B cell (primary cell): ENCODE measurements around the gene PEX14. TPM values are rescaled to one million over a fixed set of nuclear protein-coding genes. Genes with fewer than 3 reads are reported as not detected.

Experiments used
- ATAC-seq: fragments of 200-7000 bp; cut with Tn5 transposase; one replicate; pipeline ENCODE4 v1.10.0; 2021; ENCODE audit warnings: low read depth, mild to moderate bottlenecking, moderate number of reproducible peaks, moderate library complexity
- CTCF ChIA-PET: fragments of 350-600 bp; sonication (Branson Sonifier 250); formaldehyde crosslinking; loops from one replicate; lab custom pipeline; 2021; ENCODE audit warnings: antibody characterized with exemption, inconsistent platforms; lab: Charles Lee
- POLR2A ChIA-PET: fragments of 350-600 bp; sonication (Branson Sonifier 250); formaldehyde crosslinking; loops from one replicate; lab custom pipeline; 2021; ENCODE audit warnings: antibody characterized with exemption; lab: Charles Lee
- DNase-seq: peaks from one replicate; pipeline ENCODE4 v3.0.0; 2013
- H2AFZ ChIP-seq: 2 replicates; pipeline ENCODE4 v1.6.1; 2012; ENCODE audit warnings: mild to moderate bottlenecking, low read depth, low read length; ENCODE audit not compliant: insufficient read depth, poor library complexity, severe bottlenecking
- H3K27ac ChIP-seq, 2 donors: 1 replicate in 1 of 2; 2 replicates in 1 of 2; pipeline ENCODE4 v1.5.1; 2012 to 2013; ENCODE audit warnings: low read length in 2 of 2, mild to moderate bottlenecking in 2 of 2, moderate library complexity in 1 of 2
- H3K27me3 ChIP-seq, 4 experiments: fragments of 200-600 bp in 1 of 4; sonication (generic) in 1 of 4; replicated peaks in 1 of 4; 1 replicate in 2 of 4; 2 replicates in 2 of 4; pipeline versions ENCODE4 v1.6.1 to v1.7.0; 2013 to 2016; ENCODE audit warnings: low read length in 3 of 4, mild to moderate bottlenecking in 2 of 4, mixed read lengths in 1 of 4, moderate library complexity in 1 of 4; ENCODE audit not compliant: insufficient read depth in 4 of 4, control insufficient read depth in 3 of 4; ENCODE audit errors: control extremely low read depth in 1 of 4
- H3K36me3 ChIP-seq, 2 experiments: replicated peaks in 1 of 2; 1 replicate in 1 of 2; 2 replicates in 1 of 2; pipeline versions ENCODE4 v1.6.1 to v1.7.1; 2013; ENCODE audit warnings: low read length in 1 of 2; ENCODE audit not compliant: insufficient read depth in 2 of 2, control insufficient read depth in 1 of 2; ENCODE audit errors: control extremely low read depth in 1 of 2, extremely low read depth in 1 of 2
- H3K4me1 ChIP-seq, 2 donors: fragments of 200-600 bp in 1 of 2; sonication (generic) in 1 of 2; 1 replicate in 1 of 2; 2 replicates in 1 of 2; pipeline versions ENCODE4 v1.5.1 to v1.6.1; 2013 to 2017; ENCODE audit warnings: low read length in 2 of 2; ENCODE audit not compliant: control insufficient read depth in 2 of 2, insufficient read depth in 2 of 2
- H3K4me2 ChIP-seq: replicated peaks from 2 replicates; pipeline ENCODE3; 2012; ENCODE audit warnings: mild to moderate bottlenecking, low read depth, low read length; ENCODE audit not compliant: poor library complexity, severe bottlenecking
- H3K4me3 ChIP-seq, 5 experiments: fragments of 200-600 bp in 1 of 5; sonication (generic) in 1 of 5; 1 replicate in 3 of 5; 2 replicates in 2 of 5; pipeline versions ENCODE4 v1.5.1 to v1.7.0; 2011 to 2016; ENCODE audit warnings: low read length in 4 of 5, mild to moderate bottlenecking in 4 of 5, low read depth in 2 of 5, control low read depth in 1 of 5, moderate library complexity in 1 of 5; ENCODE audit not compliant: insufficient read depth in 1 of 5; ENCODE audit errors: control extremely low read depth in 1 of 5, extremely low read depth in 1 of 5
- H3K79me2 ChIP-seq: fragments of 200-600 bp; sonication (generic); one replicate; pipeline ENCODE4 v1.6.0; 2016; ENCODE audit warnings: low read length; ENCODE audit not compliant: control insufficient read depth, insufficient read depth
- H3K9ac ChIP-seq: fragments of 200-600 bp; sonication (generic); 2 replicates; pipeline ENCODE4 v1.6.1; 2017; ENCODE audit warnings: mild to moderate bottlenecking, low read length, moderate library complexity
- H3K9me3 ChIP-seq, 3 donors: one replicate each; pipeline versions ENCODE4 v1.6.1 to v1.7.1; 2013; ENCODE audit warnings: low read length in 2 of 3; ENCODE audit not compliant: control insufficient read depth in 2 of 3, insufficient read depth in 1 of 3; ENCODE audit errors: control extremely low read depth in 1 of 3
- H4K20me1 ChIP-seq: 2 replicates; pipeline ENCODE4 v1.6.0; 2012; ENCODE audit warnings: mild to moderate bottlenecking, low read length; ENCODE audit not compliant: insufficient read depth, control insufficient read depth, poor library complexity, severe bottlenecking
- H3K27ac Mint-ChIP-seq: one replicate; pipeline ENCODE4 v1.8.0; 2021; ENCODE audit warnings: mixed read lengths
- H3K27me3 Mint-ChIP-seq: one replicate; pipeline ENCODE4 v1.8.0; 2021; ENCODE audit warnings: mixed read lengths
- H3K4me1 Mint-ChIP-seq: one replicate; pipeline ENCODE4 v1.8.0; 2021; ENCODE audit warnings: mixed read lengths
- H3K4me3 Mint-ChIP-seq: one replicate; pipeline ENCODE4 v1.8.0; 2021; ENCODE audit warnings: mixed read lengths
- H3K9me3 Mint-ChIP-seq: one replicate; pipeline ENCODE4 v1.8.0; 2022; ENCODE audit warnings: mixed read lengths; ENCODE audit not compliant: insufficient read depth
- CTCF ChIP-seq: fragments of 200-600 bp; IDR thresholded peaks from one replicate; pipeline ENCODE4 v1.8.0; 2022; ENCODE audit warnings: antibody characterized with exemption, mild to moderate bottlenecking
- EZH2 ChIP-seq: IDR thresholded peaks from 2 replicates; pipeline ENCODE4 v1.6.1; 2012; ENCODE audit warnings: borderline replicate concordance, low read depth, mild to moderate bottlenecking, moderate library complexity, low read length; ENCODE audit not compliant: insufficient read depth, poor library complexity, severe bottlenecking
- WGBS: methylation state at CpG from one replicate; pipeline ENCODE4 v1.1.5; 2013; ENCODE audit warnings: missing lambda C conversion rate; ENCODE audit not compliant: insufficient coverage; 5-methylcytosine and 5-hydroxymethylcytosine counted together
- intact Hi-C: fragments of 100-400 bp; cut with micrococcal nuclease; formaldehyde crosslinking; loops from one replicate; pipeline ENCODE4 v1.10.0; 2022
- polyA plus RNA-seq: library from polyadenylated mRNA; depleted of rRNA; stranded (reverse); fragments of >200 nt; gene quantifications from 2 replicates; pipeline ENCODE4 v1.2.3, GENCODE V29; 2012
- total RNA-seq, 2 donors: library from RNA; stranded (reverse); fragments of 120-200 nt in 1 of 2; gene quantifications; 1 replicate in 1 of 2; 2 replicates in 1 of 2; pipeline versions ENCODE4 v1.2.3 to v1.2.4, GENCODE V29; 2013 to 2022

The PEX14 gene
- total and polyA plus RNA-seq, 2 donors (not counting 1 experiment from before 2014, with no cell fraction given): 14.1 to 19.3 TPM

- CTCF ChIA-PET: interaction anchor here (0.8 to 6.3 kb wide), 24 partner anchors 9 to 542 kb away, joined by 3 to 55 read pairs (median 6); partner anchors contain the start of genes CENPS, DFFA, PEX14 and PGD
- H3K27me3 Mint-ChIP-seq: no peaks in the 10 kb centered on the region
- Histone ChIP-seq H4K20me1 (peaks cover 15% of the 10 kb centered on the region), H3K9me3 (no peaks in the 10 kb centered on the region), H3K9ac (peak overlapping the region; percentile 80), H3K27ac (peak overlapping the region; percentile 87 to 93), H3K4me1 (peaks cover 12 to 18% of the 10 kb centered on the region in 2 donors), H2AFZ (peak overlapping the region; percentile 78), H3K36me3 (peaks cover 0 to 9% of the 10 kb centered on the region in 2 experiments), H3K4me2 (peak overlapping the region; percentile 99), H3K4me3 (peak overlapping the region in 4 of 5 experiments; percentile 36 to 77 (median 63)), H3K27me3 (no peaks in the 10 kb centered on the region), H3K79me2 (peaks cover 94% of the 10 kb centered on the region)
- peak overlapping the region; percentile 93 for H3K27ac Mint-ChIP-seq
- DNase-seq (no peak), ATAC-seq (no peak)
- no peaks in the 10 kb centered on the region for H3K9me3 Mint-ChIP-seq
- POLR2A ChIA-PET: no interaction called here
- intact Hi-C loops: loop anchor here (1.0 to 2.0 kb wide), 5 partner anchors 21 to 447 kb away; partner anchors contain the start of gene PEX14
- TF ChIP-seq EZH2: no peak
- peaks cover 26% of the 10 kb centered on the region for H3K4me1 Mint-ChIP-seq
- peak overlapping the region; percentile 89 for H3K4me3 Mint-ChIP-seq
- WGBS: 95% methylated on average over 5 of the region's 10 CpGs
Measured at GRCh38 chr1:10495475-10495817, 20.7 kb downstream of the PEX14 start.

- peaks cover 0 to 9% of the 10 kb centered on the region in 2 experiments for H3K36me3 ChIP-seq
- H3K4me2 ChIP-seq: peak overlapping the region; percentile 99
- H4K20me1 ChIP-seq: peaks cover 13% of the 10 kb centered on the region
- Mint-ChIP-seq H3K9me3 (no peaks in the 10 kb centered on the region), H3K4me1 (peaks cover 26% of the 10 kb centered on the region), H3K4me3 (peak overlapping the region; percentile 26), H3K27me3 (no peaks in the 10 kb centered on the region), H3K27ac (peak overlapping the region; percentile 93)
- peak overlapping the region; percentile 78 for H2AFZ ChIP-seq
- H3K4me1 ChIP-seq: peaks cover 12 to 18% of the 10 kb centered on the region in 2 donors
- intact Hi-C loops: loop anchor here (1.0 to 2.0 kb wide), 5 partner anchors 22 to 446 kb away; partner anchors contain the start of gene PEX14
- no peak overlapping the region for H3K4me3 ChIP-seq
- H3K27me3 ChIP-seq: no peaks in the 10 kb centered on the region
- ChIA-PET POLR2A (no interaction called here), CTCF (interaction anchor here (1.9 to 6.3 kb wide), 6 partner anchors 10 to 372 kb away, joined by 6 to 55 read pairs (median 25); partner anchors contain the start of genes CENPS and DFFA)
- DNase-seq (peak; percentile 28), ATAC-seq (no peak)
- H3K9ac ChIP-seq: peak overlapping the region; percentile 80
- H3K9me3 ChIP-seq: no peaks in the 10 kb centered on the region
- TF ChIP-seq CTCF (no peak), EZH2 (no peak)
- peak overlapping the region; percentile 87 to 93 for H3K27ac ChIP-seq
- WGBS: 86% methylated on average over 14 of the region's 14 CpGs
- peaks cover 94% of the 10 kb centered on the region for H3K79me2 ChIP-seq
Measured at GRCh38 chr1:10495952-10496351, 21.2 kb downstream of the PEX14 start.
